CD14-positive monocyte (primary cell): ENCODE data around the gene SMIM43. TPM values are rescaled to one million over a fixed set of nuclear protein-coding genes. Genes with fewer than 3 reads are reported as not detected.

Experiments used
- DNase-seq, 3 donors: peaks; one replicate each; pipeline ENCODE4 v3.0.0-alpha.2; 2011 to 2022
- H2AFZ ChIP-seq: 2 replicates; pipeline ENCODE4 v1.6.0; 2012; ENCODE audit warnings: mild to moderate bottlenecking, low read depth, low read length, inconsistent platforms; ENCODE audit not compliant: insufficient read depth, poor library complexity, severe bottlenecking
- H3K27ac ChIP-seq, 2 donors: 1 replicate in 1 of 2; 2 replicates in 1 of 2; pipeline ENCODE4 v1.5.1; 2012 to 2013; ENCODE audit warnings: low read length in 2 of 2, control low read depth in 1 of 2, inconsistent platforms in 1 of 2, low read depth in 1 of 2, mild to moderate bottlenecking in 1 of 2
- H3K27me3 ChIP-seq, 2 donors: one replicate each; pipeline versions ENCODE4 v1.6.0 to v1.6.1; 2011 to 2013; ENCODE audit warnings: low read length in 2 of 2; ENCODE audit not compliant: control insufficient read depth in 2 of 2, insufficient read depth in 2 of 2
- H3K36me3 ChIP-seq, 2 donors: replicated peaks in 1 of 2; 1 replicate in 1 of 2; 2 replicates in 1 of 2; pipeline versions ENCODE4 v1.5.1 to v1.6.1; 2012 to 2013; ENCODE audit warnings: low read length in 2 of 2, control low read depth in 1 of 2, inconsistent platforms in 1 of 2, mild to moderate bottlenecking in 1 of 2; ENCODE audit not compliant: insufficient read depth in 2 of 2, control insufficient read depth in 1 of 2
- H3K4me1 ChIP-seq, 2 donors: 1 replicate in 1 of 2; 2 replicates in 1 of 2; pipeline versions ENCODE4 v1.5.1 to v1.6.1; 2012 to 2013; ENCODE audit warnings: low read length in 2 of 2, control low read depth in 1 of 2, inconsistent platforms in 1 of 2, mild to moderate bottlenecking in 1 of 2, moderate library complexity in 1 of 2; ENCODE audit not compliant: insufficient read depth in 2 of 2, control insufficient read depth in 1 of 2
- H3K4me2 ChIP-seq: replicated peaks from 2 replicates; pipeline ENCODE3; 2012; ENCODE audit warnings: low read length, moderate library complexity, mild to moderate bottlenecking; ENCODE audit not compliant: poor library complexity, severe bottlenecking; ENCODE audit errors: extremely low read depth
- H3K4me3 ChIP-seq, 3 experiments: fragments of 200-600 bp in 1 of 3; sonication (generic) in 1 of 3; replicated peaks in 1 of 3; 1 replicate in 2 of 3; 2 replicates in 1 of 3; pipeline ENCODE4 v1.5.1; 2011 to 2013; ENCODE audit warnings: low read length in 3 of 3, mild to moderate bottlenecking in 3 of 3, control low read depth in 2 of 3, low read depth in 2 of 3, inconsistent platforms in 1 of 3, moderate library complexity in 1 of 3
- H3K79me2 ChIP-seq: 2 replicates; pipeline ENCODE4 v1.6.0; 2012; ENCODE audit warnings: mild to moderate bottlenecking, control low read depth, inconsistent platforms, low read length, moderate library complexity; ENCODE audit not compliant: insufficient read depth
- H3K9ac ChIP-seq: 2 replicates; pipeline ENCODE4 v1.6.0; 2017; ENCODE audit warnings: low read length, mild to moderate bottlenecking; ENCODE audit not compliant: insufficient read depth, poor library complexity, severe bottlenecking
- H3K9me3 ChIP-seq, 2 donors: replicated peaks in 1 of 2; 1 replicate in 1 of 2; 2 replicates in 1 of 2; pipeline versions ENCODE4 v1.5.1 to v1.6.1; 2012 to 2013; ENCODE audit warnings: low read length in 2 of 2, control low read depth in 1 of 2; ENCODE audit not compliant: control insufficient read depth in 1 of 2, insufficient read depth in 1 of 2
- H4K20me1 ChIP-seq: 2 replicates; pipeline ENCODE4 v1.6.0; 2012; ENCODE audit warnings: mild to moderate bottlenecking, low read length, control low read depth, moderate library complexity; ENCODE audit not compliant: insufficient read depth
- H3K27ac Mint-ChIP-seq, 7 donors: one replicate each; pipeline ENCODE4 v1.8.0; 2020; ENCODE audit warnings: mild to moderate bottlenecking in 7 of 7, mixed read lengths in 7 of 7, moderate library complexity in 6 of 7, inconsistent platforms in 2 of 7
- H3K27me3 Mint-ChIP-seq, 3 donors: one replicate each; pipeline ENCODE4 v1.8.0; 2021 to 2022; ENCODE audit warnings: low read depth in 3 of 3, mild to moderate bottlenecking in 3 of 3, mixed read lengths in 3 of 3, moderate library complexity in 3 of 3, inconsistent platforms in 1 of 3
- H3K36me3 Mint-ChIP-seq, 2 donors: one replicate each; pipeline ENCODE4 v1.8.0; 2020; ENCODE audit warnings: mixed read lengths in 2 of 2, inconsistent platforms in 1 of 2, mild to moderate bottlenecking in 1 of 2
- H3K4me1 Mint-ChIP-seq: one replicate; pipeline ENCODE4 v1.8.0; 2020; ENCODE audit warnings: mild to moderate bottlenecking, mixed read lengths
- H3K4me3 Mint-ChIP-seq, 2 donors: one replicate each; pipeline ENCODE4 v1.8.0; 2020; ENCODE audit warnings: mild to moderate bottlenecking in 2 of 2, mixed read lengths in 2 of 2, moderate library complexity in 1 of 2
- H3K9me3 Mint-ChIP-seq, 7 donors: one replicate each; pipeline ENCODE4 v1.8.0; 2020 to 2022; ENCODE audit warnings: mixed read lengths in 7 of 7, mild to moderate bottlenecking in 6 of 7, moderate library complexity in 6 of 7, inconsistent platforms in 2 of 7
- CTCF ChIP-seq: fragments of 200-600 bp; IDR thresholded peaks from one replicate; pipeline ENCODE4 v1.8.0; 2022; ENCODE audit warnings: antibody characterized with exemption, mild to moderate bottlenecking
- WGBS: methylation state at CpG from one replicate; pipeline ENCODE4 v1.1.5; 2013; ENCODE audit warnings: missing lambda C conversion rate; ENCODE audit not compliant: insufficient coverage; 5-methylcytosine and 5-hydroxymethylcytosine counted together
- intact Hi-C, 2 donors: fragments of 100-400 bp; cut with micrococcal nuclease; formaldehyde crosslinking; loops; one replicate each; pipeline versions ENCODE4 v1.15.0 to v1.15.1; 2023
- polyA plus RNA-seq, 3 donors: library from polyadenylated mRNA; depleted of rRNA in 1 of 3; unstranded in 2 of 3; stranded (reverse) in 1 of 3; fragments of 300-500 nt in 2 of 3; fragments of >200 nt in 1 of 3; fragmentation: Illumina TruSeq in 2 of 3; gene quantifications; 1 replicate in 2 of 3; 2 replicates in 1 of 3; pipeline ENCODE4 v1.2.3, GENCODE V29; 2012 to 2021

The SMIM43 gene
- polyA plus RNA-seq, 3 donors: not detected

DNA sequence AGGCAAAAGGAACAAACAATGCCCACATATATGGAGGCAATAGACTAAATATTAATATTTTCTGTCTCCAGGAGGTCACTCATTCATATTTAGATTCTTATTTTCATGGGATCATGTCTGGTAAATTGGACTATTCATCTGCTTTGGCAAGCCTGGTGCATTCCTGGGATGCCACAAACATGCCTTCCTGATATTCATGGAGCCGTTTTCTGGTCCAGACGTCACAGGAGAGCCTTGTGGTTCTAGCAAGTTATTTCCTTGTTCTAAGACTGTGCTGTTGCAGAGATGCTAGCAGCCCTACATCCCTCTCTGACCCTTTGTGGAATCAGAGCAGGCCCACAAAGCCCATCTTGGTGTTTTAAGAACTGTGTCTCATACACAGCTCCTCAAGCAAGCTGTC lies 20.0 kb upstream of the SMIM43 start:
- no peak for TF ChIP-seq CTCF
- H3K27ac ChIP-seq: no peak overlapping the region
- H3K27me3 ChIP-seq: peaks cover 0 to 6% of the 10 kb centered on the region in 2 donors
- peaks cover 3 to 5% of the 10 kb centered on the region in 2 donors for H3K9me3 ChIP-seq
- WGBS: no CpG with 5 or more reads among the region's 2 CpGs
- Mint-ChIP-seq H3K27me3 (peaks cover 7 to 18% (median 8%) of the 10 kb centered on the region in 3 donors), H3K4me3 (no peak overlapping the region), H3K36me3 (no peaks in the 10 kb centered on the region), H3K4me1 (peaks cover 3% of the 10 kb centered on the region), H3K9me3 (peaks cover 0 to 15% (median 6%) of the 10 kb centered on the region in 7 donors), H3K27ac (no peak overlapping the region)
- no peaks in the 10 kb centered on the region for H3K79me2 ChIP-seq
- intact Hi-C loops: no loop called here
- DNase-seq: no peak
- no peaks in the 10 kb centered on the region for H3K36me3 ChIP-seq
- no peak overlapping the region for H3K4me2 ChIP-seq
- H3K4me1 ChIP-seq: no peaks in the 10 kb centered on the region
- no peaks in the 10 kb centered on the region for H4K20me1 ChIP-seq
- no peak overlapping the region for H3K9ac ChIP-seq
- no peak overlapping the region for H2AFZ ChIP-seq
- no peak overlapping the region for H3K4me3 ChIP-seq

GRCh38 chr4:121784401-121784800 lies 19.4 kb upstream of the SMIM43 start:
- H2AFZ ChIP-seq: no peak overlapping the region
- H3K9ac ChIP-seq: no peak overlapping the region
- H3K9me3 ChIP-seq: peaks cover 3 to 5% of the 10 kb centered on the region in 2 donors
- peaks cover 0 to 15% (median 6%) of the 10 kb centered on the region in 7 donors for H3K9me3 Mint-ChIP-seq
- no peak for DNase-seq
- TF ChIP-seq CTCF: no peak
- intact Hi-C loops: no loop called here
- H3K27ac ChIP-seq: no peak overlapping the region
- WGBS: no CpG with 5 or more reads among the region's 1 CpG
- no peak overlapping the region for H3K4me3 ChIP-seq
- no peak overlapping the region for H3K27ac Mint-ChIP-seq
- no peaks in the 10 kb centered on the region for H3K36me3 ChIP-seq
- H3K79me2 ChIP-seq: no peaks in the 10 kb centered on the region
- H3K4me1 Mint-ChIP-seq: peaks cover 3% of the 10 kb centered on the region
- H3K27me3 Mint-ChIP-seq: peaks cover 7 to 17% (median 9%) of the 10 kb centered on the region in 3 donors
- no peaks in the 10 kb centered on the region for H3K36me3 Mint-ChIP-seq
- H4K20me1 ChIP-seq: no peaks in the 10 kb centered on the region
- peaks cover 0 to 6% of the 10 kb centered on the region in 2 donors for H3K27me3 ChIP-seq
- H3K4me3 Mint-ChIP-seq: peak overlapping the region in 1 of 2 donors; percentile 41
- no peak overlapping the region for H3K4me2 ChIP-seq
- no peaks in the 10 kb centered on the region for H3K4me1 ChIP-seq
